ENCODE results near the gene SF3A1. TPM values are rescaled to one million over a fixed set of nuclear protein-coding genes. Genes with fewer than 3 reads are reported as not detected.

The SF3A1 gene
- 12.7 and 34.5 TPM in 2 replicates for total RNA-seq

GRCh38 chr22:30356449-30357235 lies at the start of gene SF3A1, which contains the start of gene CCDC157:
SF3A1 (minus strand) TSS chr22:30356894; CDS start chr22:30356792, 102 bp downstream.
CCDC157 (plus strand) TSS chr22:30357007; CDS start chr22:30366001, 8,994 bp downstream.

DNA sequence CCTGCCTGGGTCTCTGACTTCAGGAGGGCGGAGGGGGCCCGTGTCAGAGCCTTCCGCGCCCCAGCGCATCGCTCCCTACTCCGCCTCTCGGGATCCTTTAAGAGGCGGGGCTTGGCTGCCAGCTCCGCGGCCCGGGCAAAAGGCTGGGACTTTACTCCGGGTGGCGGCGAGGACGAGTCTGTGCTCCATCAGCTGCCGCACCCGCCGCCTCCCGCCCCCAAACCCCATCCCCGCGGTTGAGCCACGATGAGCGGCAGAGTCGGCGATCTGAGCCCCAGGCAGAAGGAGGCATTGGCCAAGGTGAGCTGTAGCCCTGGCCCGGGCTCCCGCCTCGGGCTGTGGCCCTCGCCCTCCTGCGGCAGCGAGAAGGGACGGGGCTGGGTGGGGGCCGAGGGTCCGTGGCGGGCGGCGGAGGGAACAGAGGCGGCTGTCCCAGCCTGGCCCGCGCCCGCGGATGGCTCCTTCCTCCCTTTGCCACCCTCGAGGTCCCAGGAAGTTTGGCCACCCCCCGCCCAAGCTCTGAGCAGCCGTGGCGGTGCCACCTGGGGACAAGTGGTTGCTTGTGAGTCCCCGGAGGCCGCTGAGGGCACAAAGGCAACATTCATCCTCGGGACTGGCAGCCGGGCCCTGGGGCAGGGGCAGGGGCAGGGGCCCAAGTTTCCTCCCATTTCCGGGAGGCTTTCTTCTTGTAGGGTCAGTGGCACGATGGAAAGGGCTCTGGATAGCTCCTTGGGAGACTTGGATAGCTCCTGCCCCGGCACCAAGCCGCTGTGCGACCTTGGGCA lies 40.4 kb upstream of the SF3A1 start, which contains the start of gene SEC14L2:
Gene SEC14L2 (plus strand): TSS at position 148 of the 785 bp plus-strand sequence. CDS start 99 bp downstream, at position 247.

GRCh38 chr22:30386960-30387827 lies 30.5 kb upstream of the SF3A1 start, which contains the start of gene RNF215:
RNF215 (minus strand) TSS chr22:30387411; CDS start chr22:30387313, 98 bp downstream.

DNA sequence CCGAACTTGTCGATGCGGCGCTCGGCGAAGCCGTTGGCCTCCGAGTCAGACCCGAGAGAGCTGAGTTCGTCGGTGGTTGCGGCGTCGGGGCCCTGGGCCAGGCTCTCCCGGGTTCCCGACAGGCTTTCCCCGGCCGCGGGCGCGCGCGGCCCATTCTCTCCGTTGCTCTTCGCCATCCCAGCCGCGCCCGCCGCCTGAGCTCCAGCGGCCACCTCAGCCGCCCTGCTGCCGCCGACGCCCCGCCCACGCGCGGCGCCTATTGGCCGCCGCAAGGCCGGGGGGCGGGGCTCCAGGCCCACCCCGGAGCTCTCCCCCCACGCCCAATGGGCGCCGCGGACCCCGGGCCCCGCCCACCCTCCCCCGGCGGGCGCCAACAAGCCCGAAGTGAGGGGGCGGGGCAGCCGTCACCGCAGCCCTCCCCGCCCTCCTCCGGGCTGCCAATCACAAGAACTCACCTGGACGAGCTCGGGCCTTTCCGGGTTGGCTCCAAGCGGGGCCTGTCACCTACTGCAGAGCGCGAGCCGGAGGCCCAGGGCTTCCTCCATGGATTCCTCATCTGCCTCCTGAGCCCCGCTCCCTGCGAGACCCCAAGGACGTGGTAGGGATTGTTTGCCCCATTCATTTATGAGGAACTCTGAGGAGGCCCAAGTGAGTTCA lies 29.9 kb downstream of the SF3A1 start, which contains the start of gene TBC1D10A:
Gene TBC1D10A (minus strand): TSS at position 236 of the 657 bp plus-strand sequence. CDS start 60 bp downstream, at position 176.

GRCh38 chr22:30289141-30289979 lies 67.3 kb downstream of the SF3A1 start, which contains the start of gene CASTOR1:
CASTOR1 (minus strand) TSS chr22:30289505; CDS start chr22:30289497, 8 bp downstream.

Other genes with a start within 250 kb of the SF3A1 start
- 0.32 and 1.2 TPM in 2 replicates for gene LIF, start 110.1 kb downstream of the SF3A1 start, total RNA-seq
- gene OSM, start 90.0 kb downstream of the SF3A1 start, total RNA-seq, result not detected in 2 replicates
- 4.5 and 9.1 TPM in 2 replicates for gene CASTOR1, start 67.4 kb downstream of the SF3A1 start, total RNA-seq
- gene TBC1D10A, start 30.0 kb downstream of the SF3A1 start, total RNA-seq, result 3.9 and 7.8 TPM in 2 replicates
- gene CCDC157, start 113 bp upstream of the SF3A1 start, total RNA-seq, result 0.76 and 1.6 TPM in 2 replicates
- gene RNF215, start 30.5 kb upstream of the SF3A1 start, total RNA-seq, result 18.8 and 19.5 TPM in 2 replicates
- gene SEC14L2, start 40.1 kb upstream of the SF3A1 start, total RNA-seq, result 20.4 and 30.2 TPM in 2 replicates
- 62.7 and 76.9 TPM in 2 replicates for gene MTFP1, start 68.9 kb upstream of the SF3A1 start, total RNA-seq
- gene SEC14L3, start 115.1 kb upstream of the SF3A1 start, total RNA-seq, result not detected in 2 replicates
- not detected in 2 replicates for gene SEC14L4, start 148.8 kb upstream of the SF3A1 start, total RNA-seq
- gene SEC14L6, start 189.8 kb upstream of the SF3A1 start, total RNA-seq, result under 0.01 TPM in 2 replicates
- not detected in 2 replicates for gene GAL3ST1, start 217.8 kb upstream of the SF3A1 start, total RNA-seq
- 88.4 and 105 TPM in 2 replicates for gene PES1, start 235.0 kb upstream of the SF3A1 start, total RNA-seq